ENCODE measurements around the gene EIF4E3. TPM values are rescaled to one million over a fixed set of nuclear protein-coding genes. Genes with fewer than 3 reads are reported as not detected.

EIF4E3 gene
- total and polyA plus RNA-seq, 3 donors from 2014 or later, result 10.4 to 17.4 (median 15.4) TPM

GRCh38 chr3:71707595-71707994 lies 17.6 kb downstream of the EIF4E3 start:
- intact Hi-C loops (cut with DNase I; ENCODE audit: low total_unique reads), result no loop called here
- no peaks in the 10 kb centered on the region for H3K4me1 ChIP-seq

GRCh38 chr3:71705681-71706080 lies 19.5 kb downstream of the EIF4E3 start:
- Histone ChIP-seq H3K36me3 (ENCODE audit: low read depth, missing control alignments) (no peaks in the 10 kb centered on the region), H3K27ac (no peak overlapping the region), H3K27me3 (no peaks in the 10 kb centered on the region), H3K4me3 (no peak overlapping the region), H3K9me3 (no peaks in the 10 kb centered on the region), H3K4me1 (no peaks in the 10 kb centered on the region)
- 94 to 97% methylated on average over 5 of the region's 5 CpGs for WGBS, 2 donors
- intact Hi-C loops (cut with DNase I; ENCODE audit: low total_unique reads), result no loop called here
- TF ChIP-seq POLR2A (IDR thresholded peaks at IDR 0.05) (no peak), CTCF (IDR thresholded peaks at IDR 0.05) (no peak)
- DNase-seq, result no peak

More at GRCh38 chr3:71707595-71707994, 17.6 kb downstream of the EIF4E3 start:
- no peak overlapping the region for H3K27ac ChIP-seq
- H3K4me3 ChIP-seq, result no peak overlapping the region
- no peaks in the 10 kb centered on the region for H3K36me3 ChIP-seq (ENCODE audit: low read depth, missing control alignments)
- DNase-seq, result no peak
- H3K27me3 ChIP-seq, result no peaks in the 10 kb centered on the region
- H3K9me3 ChIP-seq, result no peaks in the 10 kb centered on the region
- no peak for TF ChIP-seq CTCF (IDR thresholded peaks at IDR 0.05)
- no peak for TF ChIP-seq POLR2A (IDR thresholded peaks at IDR 0.05)
- WGBS, 2 donors, result 87 to 88% methylated on average over 5 of the region's 5 CpGs

- TF ChIP-seq POLR2A (IDR thresholded peaks at IDR 0.05) (no peak), CTCF (IDR thresholded peaks at IDR 0.05) (no peak)
- no peaks in the 10 kb centered on the region for H3K4me1 ChIP-seq
Measured at GRCh38 chr3:71704915-71705314, 20.3 kb downstream of the EIF4E3 start.

GRCh38 chr3:71703797-71704196 lies 21.4 kb downstream of the EIF4E3 start:
- H3K27me3 ChIP-seq, result no peaks in the 10 kb centered on the region
- no peak overlapping the region for H3K27ac ChIP-seq
- H3K9me3 ChIP-seq, result no peaks in the 10 kb centered on the region
- H3K4me3 ChIP-seq, result no peak overlapping the region
- no peaks in the 10 kb centered on the region for H3K4me1 ChIP-seq
- intact Hi-C loops (cut with DNase I; ENCODE audit: low total_unique reads), result no loop called here
- no peaks in the 10 kb centered on the region for H3K36me3 ChIP-seq (ENCODE audit: low read depth, missing control alignments)
- DNase-seq, result no peak
- 74 to 81% methylated on average over 2 of the region's 2 CpGs for WGBS, 2 donors
- TF ChIP-seq CTCF (IDR thresholded peaks at IDR 0.05) (no peak), POLR2A (IDR thresholded peaks at IDR 0.05) (no peak)

More at GRCh38 chr3:71704915-71705314, 20.3 kb downstream of the EIF4E3 start:
- no peak overlapping the region for H3K27ac ChIP-seq
- H3K9me3 ChIP-seq, result no peaks in the 10 kb centered on the region
- intact Hi-C loops (cut with DNase I; ENCODE audit: low total_unique reads), result no loop called here
- no peaks in the 10 kb centered on the region for H3K36me3 ChIP-seq (ENCODE audit: low read depth, missing control alignments)
- DNase-seq, result no peak
- no peaks in the 10 kb centered on the region for H3K27me3 ChIP-seq
- no peak overlapping the region for H3K4me3 ChIP-seq

Measured in testis (tissue), 3 donors.